ENCODE results near the gene SERF2.
"Not testable (repeated sequence)": the region's sequence is repeated elsewhere in the genome, so short reads cannot be mapped to it uniquely, and the experiment has no call there.

The SERF2 gene

DNA sequence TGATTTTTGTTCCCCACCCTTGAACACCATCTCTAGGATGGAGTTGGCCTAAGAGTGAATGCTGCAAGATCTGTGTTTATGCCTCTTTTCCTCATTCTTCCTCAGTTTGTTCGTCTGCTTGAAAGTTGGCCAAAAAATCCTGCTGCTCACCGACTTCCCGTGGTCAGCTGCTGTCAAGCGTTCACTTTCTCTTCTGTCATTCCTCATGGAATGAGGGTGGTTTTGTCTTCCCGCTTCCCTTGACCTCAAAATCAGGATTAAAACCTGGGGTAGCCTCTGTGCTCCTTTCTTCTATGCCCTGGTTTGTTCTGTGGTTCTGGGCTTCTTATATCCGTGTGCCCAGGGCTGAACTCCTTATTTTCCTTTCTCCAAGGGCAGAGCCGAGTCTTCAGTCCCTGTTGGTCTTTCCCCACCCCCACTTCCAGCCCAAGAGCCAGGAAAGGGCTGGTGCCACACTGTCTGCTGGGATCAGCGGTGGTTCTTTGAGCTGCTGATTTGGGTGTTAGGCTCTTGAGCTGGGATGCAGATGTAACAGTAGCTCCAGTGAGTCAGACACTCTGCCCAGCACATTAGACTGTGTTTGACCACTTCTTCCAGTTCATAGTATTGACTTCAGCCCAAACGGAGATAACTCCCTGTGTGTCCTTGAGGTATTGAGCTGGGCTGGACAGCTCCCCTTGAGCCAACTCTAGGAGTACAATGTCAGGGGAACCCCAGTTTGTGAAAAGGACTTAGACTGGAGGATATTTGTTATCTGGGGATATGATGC is 2.3 kb downstream of the SERF2 start:
- FAIRE-seq, result no peak

DNA sequence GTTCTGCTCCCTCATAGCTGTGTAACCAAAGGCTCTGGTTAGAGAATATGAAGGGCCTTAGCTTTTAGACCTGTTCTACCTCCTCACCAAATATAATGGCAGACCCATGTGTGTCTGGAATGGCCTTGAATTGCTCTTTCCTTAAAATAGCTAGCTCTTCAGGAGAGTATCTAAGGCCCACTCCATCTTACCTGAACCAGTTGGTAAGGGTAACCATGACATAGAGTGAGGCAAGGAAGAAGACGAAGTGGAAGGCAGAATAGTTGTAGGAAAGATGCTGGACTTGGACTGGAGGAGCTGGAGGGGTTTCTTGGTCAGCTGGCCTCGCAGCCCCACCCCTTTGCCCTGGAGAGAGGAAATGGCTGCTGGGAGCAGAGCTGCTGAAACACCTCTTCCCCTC is 3.1 kb downstream of the SERF2 start:
- FAIRE-seq, result no peak

DNA sequence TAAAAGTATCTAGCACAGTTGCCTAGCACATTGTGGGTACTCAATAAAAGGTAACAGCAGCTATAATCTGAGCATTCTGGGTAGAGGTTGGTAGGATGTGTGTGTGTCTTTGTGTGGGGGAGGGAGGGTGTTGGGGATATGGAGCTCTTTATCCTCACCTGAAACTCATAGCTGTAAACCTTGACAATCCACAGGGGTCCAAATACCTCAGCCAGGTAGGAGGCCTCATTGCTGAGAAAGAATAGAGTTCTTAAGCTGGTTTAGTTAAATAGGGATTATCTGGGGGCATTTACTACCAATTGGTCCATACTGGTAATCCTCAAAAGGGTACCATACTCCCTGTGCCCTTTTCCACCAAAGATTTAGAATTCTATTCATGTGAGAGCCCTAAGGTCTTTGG is 3.9 kb downstream of the SERF2 start:
- FAIRE-seq, result no peak

DNA sequence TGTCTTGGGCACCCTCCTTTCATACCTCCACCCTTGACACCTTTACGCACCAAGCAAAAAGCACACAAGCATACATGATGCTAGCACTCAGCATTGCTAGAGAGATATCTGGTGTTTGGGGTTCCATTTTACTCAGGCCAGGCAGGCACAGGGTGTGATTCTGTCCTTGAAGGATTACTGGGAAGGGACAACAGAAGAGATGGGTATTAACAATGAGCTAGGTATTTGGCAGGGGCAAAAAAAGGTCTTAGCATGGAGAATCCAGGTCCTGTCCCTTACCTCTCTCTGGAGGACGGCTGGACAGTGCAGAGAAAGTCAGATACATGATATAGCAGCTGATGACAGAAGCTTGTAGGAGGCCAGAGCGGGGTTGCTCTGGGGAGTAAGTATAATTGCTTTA is 4.4 kb downstream of the SERF2 start:
- no peak for FAIRE-seq

DNA sequence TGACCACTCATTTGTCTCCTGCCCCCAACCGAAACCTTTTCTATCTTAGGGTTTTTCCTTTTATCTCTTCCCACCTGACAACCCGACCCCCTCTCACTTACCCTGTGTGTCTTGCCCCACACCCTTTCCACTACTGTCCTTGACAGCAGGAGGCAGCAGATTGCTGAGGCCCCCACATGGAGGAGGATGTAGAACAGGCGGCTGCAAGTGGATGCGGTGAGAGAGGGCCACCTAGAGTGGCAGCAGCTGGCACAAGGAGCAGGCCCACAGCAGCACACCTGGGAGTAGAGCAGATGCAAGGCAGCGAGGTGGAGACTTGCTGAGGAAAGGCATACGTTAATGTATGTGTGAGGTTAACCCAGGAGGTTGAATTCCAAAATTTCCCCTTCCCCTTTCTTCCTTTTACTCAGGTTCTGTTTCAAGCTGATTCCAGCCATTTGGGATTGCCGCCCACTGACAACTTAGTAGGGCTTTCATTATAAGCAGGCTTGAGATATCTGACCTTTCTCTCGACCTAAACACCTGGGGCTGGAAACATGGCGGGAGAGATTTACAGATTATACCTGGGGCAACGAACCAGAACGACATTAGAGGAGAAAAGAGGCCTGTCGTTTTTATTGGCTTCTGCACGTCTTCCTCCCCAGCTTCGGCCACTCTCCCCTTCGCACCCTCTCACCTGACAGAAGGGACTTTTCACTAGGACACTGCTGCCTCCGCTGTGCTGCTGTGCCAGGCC is 7.3 kb downstream of the SERF2 start:
- no peak for FAIRE-seq

DNA sequence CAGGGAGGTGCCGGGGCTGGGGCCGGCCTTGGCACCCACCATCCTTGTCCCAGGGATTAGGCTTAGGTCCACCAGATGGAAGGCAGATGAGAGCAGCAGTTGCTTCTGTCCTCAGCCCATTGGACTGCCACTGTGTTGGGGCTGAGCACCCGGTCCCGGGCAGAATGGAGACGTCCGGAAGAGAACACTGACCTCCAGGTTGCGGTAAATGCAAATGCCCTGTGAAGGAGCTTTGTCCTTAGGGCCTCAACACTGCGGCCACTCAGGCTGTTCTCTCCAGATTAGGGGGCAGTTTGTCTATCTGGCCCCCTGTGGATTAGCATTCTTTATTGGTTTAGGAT is 7.8 kb downstream of the SERF2 start, which contains the start of gene SERINC4:
TSS of gene SERINC4 (minus strand) at position 276 of the 341 bp plus-strand sequence. CDS start at position 42, 234 bp downstream.
- no peak for FAIRE-seq

DNA sequence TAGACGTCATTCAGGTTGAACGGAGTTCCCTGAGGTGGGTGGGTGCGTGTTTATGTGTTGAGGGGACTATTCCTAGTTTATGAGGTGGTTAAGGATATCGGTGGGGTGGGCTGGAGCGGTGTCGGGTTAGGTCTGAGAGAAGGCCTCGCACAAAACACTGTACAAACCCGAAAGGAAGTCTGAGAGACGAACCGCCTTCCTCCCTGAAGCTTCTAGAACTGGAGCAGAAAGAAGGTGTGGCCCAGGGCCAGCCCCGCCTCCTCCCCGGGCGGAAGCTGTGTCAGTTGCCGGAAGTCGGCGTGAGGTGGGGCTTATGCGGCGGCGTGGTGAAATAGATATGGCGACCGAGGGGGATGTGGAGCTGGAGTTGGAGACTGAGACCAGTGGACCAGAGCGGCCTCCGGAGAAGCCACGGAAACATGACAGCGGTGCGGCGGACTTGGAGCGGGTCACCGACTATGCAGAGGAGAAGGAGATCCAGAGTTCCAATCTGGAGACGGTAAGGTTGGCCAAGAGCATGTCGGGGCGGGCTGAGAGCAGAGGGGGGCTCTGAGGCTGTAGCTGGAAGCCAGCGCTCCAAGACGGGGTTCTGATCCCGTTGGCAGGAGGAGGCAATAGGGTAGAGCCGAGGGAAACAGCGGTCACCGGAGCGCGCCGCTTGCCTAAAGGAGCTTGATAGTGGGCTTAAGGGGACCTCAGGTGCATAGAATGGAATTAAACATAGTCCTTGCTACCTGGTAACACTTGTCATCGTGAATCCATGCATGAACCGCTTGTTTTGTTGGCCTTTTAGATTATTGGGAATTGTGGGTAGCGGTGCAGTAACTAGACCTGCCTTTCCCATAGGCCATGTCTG is 8.4 kb downstream of the SERF2 start, which contains the start of gene HYPK:
TSS of gene HYPK (plus strand) at position 314 of the 856 bp plus-strand sequence. CDS start at position 338, 24 bp downstream.
- FAIRE-seq, result peak; percentile 3

DNA sequence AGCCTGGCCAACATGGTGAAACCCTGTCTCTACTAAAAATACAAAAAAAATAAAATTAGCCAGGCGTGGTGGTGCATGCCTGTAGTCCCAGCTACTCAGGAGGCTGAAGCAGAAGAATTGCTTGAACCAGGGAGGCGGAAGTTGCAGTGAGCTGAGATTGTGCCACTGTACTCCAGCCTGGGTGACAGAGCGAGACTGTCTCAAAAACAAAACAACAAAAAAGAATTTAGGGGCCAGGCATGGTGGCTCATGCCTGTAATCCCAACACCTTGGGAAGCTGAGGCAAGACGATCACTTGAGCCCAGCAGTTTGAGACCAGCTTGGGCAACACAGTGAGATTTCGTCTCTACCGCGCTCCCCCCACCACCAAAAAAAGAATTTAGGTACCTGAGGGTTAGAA is 10.6 kb downstream of the SERF2 start:
- not testable (repeated sequence) for FAIRE-seq

DNA sequence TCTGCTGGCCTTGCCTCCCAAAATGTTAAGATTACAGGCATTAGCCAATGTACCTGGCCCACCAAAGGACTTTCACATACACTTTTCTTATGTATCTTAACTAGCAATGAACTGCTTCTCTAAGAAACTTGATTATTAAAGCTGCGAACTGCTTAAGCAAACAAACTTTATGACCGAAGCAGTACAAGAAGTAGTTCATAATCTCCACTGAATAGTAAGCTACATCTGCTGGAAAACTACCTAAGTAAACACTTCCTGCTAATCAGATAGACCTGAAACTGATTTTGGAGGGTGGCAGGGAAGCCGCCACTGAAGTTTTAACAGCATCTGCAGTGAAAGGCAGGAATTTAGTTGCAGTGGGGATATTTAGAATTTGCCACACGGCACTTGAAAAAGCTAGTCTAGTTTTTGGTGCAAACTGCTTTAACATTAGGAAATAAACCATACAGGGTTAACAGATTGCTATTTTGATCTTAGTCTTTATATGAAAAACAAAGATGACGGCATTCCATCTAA is 16.4 kb downstream of the SERF2 start:
- no peak for FAIRE-seq

DNA sequence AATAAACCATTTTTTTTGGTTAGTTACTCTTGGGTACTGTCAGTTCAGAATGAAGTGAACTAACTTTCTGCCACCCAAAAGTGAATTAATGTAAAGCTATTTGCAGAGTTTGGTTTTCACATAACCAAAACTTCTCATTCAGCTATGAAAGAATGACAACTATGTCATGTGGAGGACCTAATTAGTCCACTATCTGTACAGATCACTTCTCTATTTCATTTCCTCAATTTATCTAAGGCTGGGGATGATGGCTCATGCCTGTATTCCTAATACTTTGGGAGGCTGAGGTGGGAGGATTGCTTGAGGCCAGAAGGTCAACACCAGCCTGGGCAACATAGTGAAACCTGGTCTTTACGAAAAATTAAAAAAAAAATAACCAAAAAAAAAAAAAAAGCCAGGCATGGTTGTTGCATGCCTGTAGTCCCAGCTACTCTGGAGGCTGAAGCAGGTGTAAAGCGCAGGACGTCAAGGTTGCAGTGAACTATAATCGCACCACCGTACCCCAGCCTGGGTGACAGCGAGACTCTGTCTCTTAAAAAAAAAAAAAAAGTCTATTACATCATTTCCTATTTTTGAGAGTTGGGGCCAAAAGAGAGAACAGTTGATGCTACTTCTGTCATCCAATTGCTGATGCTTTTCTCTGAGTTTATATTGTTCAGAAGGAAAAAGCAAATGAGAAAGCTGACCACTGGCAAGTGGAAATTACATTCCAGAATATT is 17.0 kb downstream of the SERF2 start:
- no peak for FAIRE-seq

DNA sequence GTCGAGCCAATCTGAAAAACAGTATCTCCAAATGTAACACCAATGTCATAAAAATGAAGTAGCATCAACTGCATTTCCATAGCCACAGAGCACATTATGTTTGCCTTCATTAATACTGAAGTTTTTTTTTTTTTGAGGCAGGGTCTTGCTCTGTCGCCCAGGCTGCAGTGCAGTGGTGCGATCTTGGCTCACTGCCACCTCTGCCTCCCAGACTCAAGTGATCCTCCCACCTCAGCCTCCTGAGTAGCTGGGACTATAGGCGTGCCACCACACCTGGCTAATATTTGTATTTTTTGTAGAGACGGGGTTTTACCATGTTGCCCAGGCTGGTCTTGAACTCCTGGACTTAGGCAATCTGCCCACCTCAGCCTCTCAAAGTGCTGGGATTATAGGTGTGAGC is 22.9 kb downstream of the SERF2 start:
- not testable (repeated sequence) for FAIRE-seq

DNA sequence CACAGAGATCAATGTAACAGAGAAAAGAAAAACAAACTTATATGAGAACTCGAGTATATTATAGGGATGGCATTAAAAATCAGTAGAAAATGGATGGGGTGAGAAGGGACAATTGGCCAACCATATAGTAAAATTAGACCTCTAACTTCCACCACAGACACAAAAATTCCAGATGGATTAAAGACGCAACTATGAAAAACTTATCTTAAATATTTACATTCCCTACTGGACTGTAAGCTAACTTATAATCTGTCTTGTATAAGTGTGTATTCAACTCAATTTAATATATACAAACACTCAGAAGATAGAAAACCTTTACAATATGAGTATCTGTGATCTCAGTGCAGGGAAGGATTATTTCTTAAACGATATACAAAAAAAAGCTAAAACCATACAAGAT is 29.4 kb downstream of the SERF2 start:
- FAIRE-seq, result no peak

DNA sequence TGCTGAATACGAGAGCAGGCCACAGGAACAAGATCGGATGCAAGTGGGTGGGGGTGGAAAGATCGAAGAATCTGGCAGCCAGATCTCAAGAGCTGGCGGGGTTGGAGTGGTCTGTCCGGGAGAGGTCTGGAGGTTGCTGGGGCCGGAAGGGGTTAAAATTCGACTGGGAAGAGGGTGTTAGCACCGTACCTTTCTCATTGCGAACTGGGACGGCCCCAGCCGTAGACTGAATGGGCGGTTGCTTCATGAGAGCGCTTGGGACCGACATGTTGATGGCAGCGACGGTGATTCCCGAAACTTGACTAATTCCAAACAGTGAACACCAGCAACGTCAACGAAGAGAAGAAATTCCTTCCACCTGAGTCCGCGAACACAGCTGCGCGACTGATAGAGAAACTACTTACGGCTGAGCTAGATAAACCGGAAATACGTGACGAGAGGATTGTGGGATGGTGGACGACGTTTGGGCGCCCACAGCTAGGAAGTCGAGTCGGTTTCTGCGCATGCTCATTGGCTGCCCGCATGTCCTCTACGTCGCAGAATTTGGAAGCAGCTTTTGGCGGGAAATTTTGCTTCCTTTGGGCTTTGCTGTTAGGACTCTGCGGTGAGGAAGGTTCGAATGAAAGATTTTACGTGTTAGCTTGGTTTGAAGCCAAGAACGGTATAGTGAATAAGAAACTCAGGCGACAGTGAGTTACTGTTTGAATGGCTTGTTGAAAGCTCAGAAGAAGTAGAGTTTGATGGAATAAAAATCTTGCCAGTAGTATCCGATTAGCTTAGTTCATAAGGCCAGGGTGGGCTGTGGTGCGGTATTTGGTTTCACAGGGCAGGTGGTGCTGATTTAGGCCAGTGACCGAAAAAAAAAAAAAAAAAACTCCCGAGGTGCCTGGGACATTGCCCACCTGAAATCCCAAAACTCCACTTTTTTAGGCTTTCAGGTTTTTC is 32.5 kb downstream of the SERF2 start, which contains the start of gene MFAP1:
TSS of gene MFAP1 (minus strand) at position 389 of the 945 bp plus-strand sequence. CDS start at position 268, 121 bp downstream.
- peak; percentile 97 for FAIRE-seq

DNA sequence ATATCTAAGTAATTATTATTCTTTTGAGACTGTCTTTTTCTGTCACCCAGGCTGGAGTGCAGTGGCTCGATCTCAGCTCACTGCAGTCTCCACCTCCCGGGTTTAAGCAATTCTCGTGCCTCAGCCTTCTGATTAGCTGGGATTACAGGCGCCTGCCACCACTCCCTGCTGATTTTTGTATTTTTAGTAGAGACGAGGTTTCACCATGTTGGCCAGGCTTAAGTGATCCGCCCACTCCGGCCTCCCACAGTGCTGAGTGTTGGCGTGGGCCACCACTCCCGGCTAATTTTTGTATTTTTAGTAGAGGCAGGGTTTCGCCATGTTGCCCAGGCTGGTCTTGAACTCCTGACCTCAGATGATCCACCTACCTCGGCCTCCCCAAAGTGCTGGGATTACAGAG is 33.2 kb downstream of the SERF2 start:
- not testable (repeated sequence) for FAIRE-seq

DNA sequence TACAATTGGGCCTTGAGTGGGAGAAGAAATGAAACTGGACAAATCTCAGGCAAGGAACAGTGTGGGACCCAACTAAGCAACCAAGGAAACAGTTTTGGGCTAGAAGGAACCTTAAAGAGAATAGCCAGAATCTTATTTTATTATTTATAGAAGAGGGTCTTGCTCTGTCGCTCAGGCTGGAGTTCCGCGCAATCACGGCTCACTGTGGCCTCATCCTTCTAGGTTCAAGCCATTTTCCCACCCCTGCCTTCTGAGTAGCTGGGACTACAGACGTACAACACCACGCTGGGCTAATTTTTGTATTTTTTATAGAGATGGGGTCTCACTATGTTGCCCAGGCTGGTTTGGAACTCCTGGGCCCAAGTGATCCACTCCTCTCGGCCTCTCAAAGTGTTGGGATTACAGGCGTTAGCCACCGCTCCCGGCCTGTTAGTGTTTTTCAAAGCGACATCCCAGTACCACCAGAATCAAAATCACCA is 33.9 kb downstream of the SERF2 start:
- no peak for FAIRE-seq

DNA sequence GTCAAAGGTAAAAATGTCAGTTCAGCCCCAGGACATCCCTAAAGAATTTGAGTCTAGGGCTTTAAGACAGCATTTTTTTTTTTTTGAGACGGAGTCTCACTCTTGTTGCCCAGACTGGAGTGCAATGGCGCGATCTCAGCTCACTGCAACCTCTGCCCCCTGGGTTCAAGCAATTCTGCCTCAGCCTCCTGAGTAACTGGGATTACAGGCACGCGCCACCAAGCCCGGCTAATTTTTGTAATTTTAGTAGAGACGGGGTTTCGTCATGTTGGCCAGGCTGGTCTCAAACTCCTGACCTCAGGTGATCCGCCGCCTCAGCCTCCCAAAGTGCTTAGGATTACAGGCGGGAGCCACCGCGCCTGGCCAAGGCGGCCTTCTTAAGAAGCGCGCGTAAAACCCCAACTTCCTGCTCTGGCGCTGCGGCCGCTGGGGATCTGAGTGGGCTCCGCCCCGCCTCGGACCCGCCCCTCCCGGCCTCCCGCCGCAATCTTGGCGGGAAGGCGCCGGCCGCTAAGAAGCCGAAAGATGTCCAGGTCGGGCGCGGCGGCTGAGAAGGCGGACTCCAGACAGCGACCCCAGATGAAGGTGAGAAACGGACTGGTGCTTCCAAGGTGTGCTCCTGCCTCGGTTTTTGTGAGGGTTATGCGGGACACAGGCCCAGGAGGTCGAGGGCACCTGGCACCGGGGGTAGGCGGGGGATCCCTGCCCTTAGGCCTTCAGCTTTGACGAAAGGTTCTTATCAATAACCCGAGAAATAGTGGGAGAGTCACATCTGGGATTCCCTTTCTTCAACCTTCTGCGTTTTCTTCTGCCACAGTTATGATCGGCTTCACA is 34.6 kb downstream of the SERF2 start, which contains the start of gene WDR76:
TSS of gene WDR76 (plus strand) at position 495 of the 834 bp plus-strand sequence. CDS start at position 526, 31 bp downstream.
- no peak for FAIRE-seq

DNA sequence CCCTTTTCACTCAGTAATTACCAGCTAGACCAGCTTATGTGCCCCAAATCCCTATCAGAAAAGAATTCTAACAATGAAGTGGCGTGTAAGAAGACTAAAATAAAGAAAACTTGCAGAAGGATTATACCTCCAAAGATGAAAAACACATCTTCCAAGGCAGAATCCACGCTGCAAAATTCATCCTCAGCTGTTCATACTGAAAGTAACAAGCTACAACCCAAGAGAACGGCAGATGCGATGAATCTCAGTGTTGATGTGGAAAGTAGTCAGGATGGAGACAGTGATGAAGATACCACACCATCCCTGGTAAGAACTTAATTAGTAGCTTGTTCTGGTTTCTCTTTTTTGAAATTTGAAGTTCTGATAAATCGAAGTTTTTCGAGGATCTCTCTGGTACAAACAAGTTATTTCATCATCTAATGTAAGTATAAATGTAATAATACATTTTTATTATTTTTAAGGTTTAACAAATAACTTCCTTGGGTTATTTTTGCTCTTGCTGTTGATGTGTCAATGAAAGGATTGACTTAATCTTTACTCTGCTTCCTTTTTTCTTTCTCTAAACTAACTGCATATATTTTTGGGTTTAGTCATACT is 36.0 kb downstream of the SERF2 start:
- FAIRE-seq, result no peak

DNA sequence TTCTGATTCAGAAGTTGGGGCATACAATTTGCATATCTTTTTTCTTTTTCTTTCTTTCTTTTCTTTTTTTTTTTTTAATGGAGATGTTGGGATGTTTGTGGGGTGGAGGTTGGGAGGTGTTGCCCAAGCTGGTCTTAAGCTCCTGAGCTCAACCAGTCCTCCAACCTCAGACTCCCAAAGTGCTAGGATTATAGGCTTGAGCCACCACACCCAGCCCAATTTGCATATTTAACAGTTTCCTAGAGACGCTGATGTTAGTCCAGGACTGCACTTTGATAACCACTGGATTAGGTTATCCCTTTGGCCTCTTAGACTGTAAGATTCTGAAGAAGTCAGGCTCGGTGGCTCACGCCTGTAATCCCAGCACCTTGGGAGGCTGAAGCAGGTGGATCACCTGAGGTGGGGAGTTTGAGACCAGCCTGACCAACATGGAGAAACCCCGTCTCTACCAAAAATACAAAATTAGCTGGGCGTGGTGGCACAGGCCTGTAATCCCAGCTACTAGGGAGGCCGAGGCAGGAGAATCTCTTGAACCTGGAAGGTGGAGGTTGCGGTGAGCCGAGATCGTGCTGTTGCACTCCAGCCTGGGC is 37.9 kb downstream of the SERF2 start:
- FAIRE-seq, result not testable (repeated sequence)
